ENCODE data around the gene STOX2. TPM values are rescaled to one million over a fixed set of nuclear protein-coding genes. Genes with fewer than 3 reads are reported as not detected.

Gene STOX2
- total RNA-seq, 4 donors from 2014 or later = 4.2 to 14.9 (median 10.9) TPM

DNA sequence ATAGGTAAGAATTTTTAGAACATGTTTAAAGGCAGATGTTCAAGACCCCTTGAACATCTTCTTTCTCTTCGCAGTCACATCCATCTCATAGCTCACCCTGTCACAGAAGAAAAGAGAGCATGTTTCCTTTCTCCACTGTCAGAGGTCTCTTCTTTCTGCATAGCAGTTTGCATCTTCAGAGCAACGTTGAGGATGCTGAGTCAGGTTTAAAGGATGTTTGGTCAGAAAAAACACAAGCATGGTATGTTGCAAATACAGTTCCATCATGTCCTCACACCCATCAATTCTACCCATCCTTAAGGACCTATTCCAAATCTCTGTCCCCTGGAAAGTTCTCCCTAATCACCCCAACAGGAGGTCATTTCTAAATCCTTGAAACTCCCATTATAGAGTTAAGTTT lies 84.8 kb downstream of the STOX2 start:
- intact Hi-C loops (cut with DNase I; ENCODE audit: low total_unique reads) = no loop called here
- WGBS, 2 donors = 60 to 64% methylated on average over 2 of the region's 2 CpGs
- TF ChIP-seq, protein P1, sequence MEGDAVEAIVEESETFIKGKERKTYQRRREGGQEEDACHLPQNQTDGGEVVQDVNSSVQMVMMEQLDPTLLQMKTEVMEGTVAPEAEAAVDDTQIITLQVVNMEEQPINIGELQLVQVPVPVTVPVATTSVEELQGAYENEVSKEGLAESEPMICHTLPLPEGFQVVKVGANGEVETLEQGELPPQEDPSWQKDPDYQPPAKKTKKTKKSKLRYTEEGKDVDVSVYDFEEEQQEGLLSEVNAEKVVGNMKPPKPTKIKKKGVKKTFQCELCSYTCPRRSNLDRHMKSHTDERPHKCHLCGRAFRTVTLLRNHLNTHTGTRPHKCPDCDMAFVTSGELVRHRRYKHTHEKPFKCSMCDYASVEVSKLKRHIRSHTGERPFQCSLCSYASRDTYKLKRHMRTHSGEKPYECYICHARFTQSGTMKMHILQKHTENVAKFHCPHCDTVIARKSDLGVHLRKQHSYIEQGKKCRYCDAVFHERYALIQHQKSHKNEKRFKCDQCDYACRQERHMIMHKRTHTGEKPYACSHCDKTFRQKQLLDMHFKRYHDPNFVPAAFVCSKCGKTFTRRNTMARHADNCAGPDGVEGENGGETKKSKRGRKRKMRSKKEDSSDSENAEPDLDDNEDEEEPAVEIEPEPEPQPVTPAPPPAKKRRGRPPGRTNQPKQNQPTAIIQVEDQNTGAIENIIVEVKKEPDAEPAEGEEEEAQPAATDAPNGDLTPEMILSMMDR (IDR thresholded peaks at IDR 0.05) = no peak
- no peak for TF ChIP-seq POLR2A (IDR thresholded peaks at IDR 0.05)
- no peak for DNase-seq (ENCODE audit: low spot score in 2 of 2)
- no peak overlapping the region for H3K4me3 ChIP-seq (ENCODE audit: low read depth, poor library complexity, severe bottlenecking)

DNA sequence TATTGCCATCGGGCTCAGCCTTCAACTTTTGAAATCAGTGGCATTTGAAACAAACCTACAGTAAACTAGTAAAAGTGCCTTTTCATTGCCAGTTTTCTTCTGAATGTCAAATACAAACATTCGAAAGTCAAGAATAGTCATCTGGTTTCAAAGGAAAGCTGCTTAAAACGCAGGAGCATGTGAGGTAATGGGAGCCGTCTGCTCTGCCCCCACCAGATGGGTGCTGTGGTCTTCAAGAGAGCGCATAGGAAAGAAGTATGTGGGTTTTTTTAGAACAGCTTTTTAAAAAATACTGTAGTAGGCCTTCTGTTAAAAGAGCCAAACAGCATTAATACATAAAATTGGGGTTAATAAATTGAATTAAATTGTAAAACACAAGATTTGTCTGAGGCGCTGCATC lies 88.6 kb downstream of the STOX2 start:
- TF ChIP-seq, protein P1 (IDR thresholded peaks at IDR 0.05) = no peak
- no peak for TF ChIP-seq POLR2A (IDR thresholded peaks at IDR 0.05)

DNA sequence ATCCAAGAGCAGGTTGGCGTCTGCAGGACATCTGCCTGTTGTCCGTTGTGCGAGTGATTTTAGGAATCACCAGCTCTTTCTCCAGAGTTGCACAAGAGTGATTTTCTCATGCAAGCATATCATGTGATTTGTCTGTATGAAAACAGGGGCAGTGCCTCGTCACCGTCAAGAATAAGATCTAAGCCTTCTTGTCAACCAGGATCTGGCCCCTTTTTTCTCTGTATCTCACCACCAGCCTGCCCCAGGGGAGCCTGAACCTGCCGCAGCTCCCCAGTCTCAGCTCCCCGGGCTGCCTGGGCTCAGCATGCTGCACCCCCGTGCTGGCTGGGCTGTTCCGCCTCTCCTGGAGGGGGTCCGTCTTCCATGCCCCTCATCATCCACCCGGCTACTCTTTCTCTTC lies 90.5 kb downstream of the STOX2 start:
- 81 to 84% methylated on average over 11 of the region's 11 CpGs for WGBS, 2 donors
- TF ChIP-seq, protein P1 (IDR thresholded peaks at IDR 0.05) = no peak
- no peak for TF ChIP-seq POLR2A (IDR thresholded peaks at IDR 0.05)
- H3K4me3 ChIP-seq (ENCODE audit: low read depth, poor library complexity, severe bottlenecking) = no peak overlapping the region
- intact Hi-C loops (cut with DNase I; ENCODE audit: low total_unique reads) = no loop called here
- no peak for DNase-seq (ENCODE audit: low spot score in 2 of 2)

More for the DNA sequence above, 88.6 kb downstream of the STOX2 start:
- intact Hi-C loops (cut with DNase I; ENCODE audit: low total_unique reads) = no loop called here
- WGBS, 2 donors = 86 to 90% methylated on average over 6 of the region's 6 CpGs
- DNase-seq (ENCODE audit: low spot score in 2 of 2) = no peak
- no peak overlapping the region for H3K4me3 ChIP-seq (ENCODE audit: low read depth, poor library complexity, severe bottlenecking)

DNA sequence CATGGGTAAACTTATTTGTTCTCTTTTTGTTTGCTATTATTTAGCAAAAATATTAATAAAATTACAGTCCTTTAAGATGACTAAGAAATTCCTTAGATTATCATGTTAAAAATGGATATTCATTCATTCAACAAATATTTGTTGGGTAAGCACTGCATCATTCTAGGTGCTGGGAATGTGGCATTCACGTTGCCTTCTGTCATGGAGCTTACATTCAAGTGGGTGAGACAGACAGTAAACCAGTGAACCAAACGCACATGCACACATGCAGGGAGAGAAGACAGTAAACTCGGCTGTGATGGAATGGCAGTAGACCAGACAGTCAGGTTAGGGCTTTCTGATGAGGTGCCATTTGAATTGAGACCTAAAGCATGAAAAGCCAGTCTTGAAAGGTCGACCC lies 91.8 kb downstream of the STOX2 start:
- 80 to 81% methylated on average over 4 of the region's 4 CpGs for WGBS, 2 donors
- intact Hi-C loops (cut with DNase I; ENCODE audit: low total_unique reads) = no loop called here
- no peak for TF ChIP-seq POLR2A (IDR thresholded peaks at IDR 0.05)
- TF ChIP-seq, protein P1 (IDR thresholded peaks at IDR 0.05) = no peak
- no peak for DNase-seq (ENCODE audit: low spot score in 2 of 2)
- H3K4me3 ChIP-seq (ENCODE audit: low read depth, poor library complexity, severe bottlenecking) = no peak overlapping the region

DNA sequence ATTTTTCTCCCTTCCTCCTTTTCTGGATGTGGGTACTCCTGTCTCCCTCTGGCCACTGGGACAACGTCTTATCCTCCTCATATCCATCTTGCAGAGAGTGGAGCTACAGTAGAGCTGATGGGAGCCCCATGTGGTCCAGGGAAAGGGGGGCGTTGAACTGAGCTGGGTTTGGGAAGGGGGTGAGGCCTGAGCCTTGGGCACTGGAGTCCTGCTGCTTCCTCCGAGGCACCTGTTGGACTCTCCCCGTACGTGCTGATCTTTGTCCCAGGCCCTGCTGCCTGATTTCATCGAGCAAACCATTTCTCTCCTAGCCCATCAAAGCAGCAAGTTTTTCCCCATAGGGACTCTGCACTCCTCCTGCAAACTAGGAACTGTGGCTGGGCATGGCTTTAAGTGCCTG lies 94.3 kb downstream of the STOX2 start:
- TF ChIP-seq, protein P1 (IDR thresholded peaks at IDR 0.05) = no peak
- no peak for TF ChIP-seq POLR2A (IDR thresholded peaks at IDR 0.05)
- 92 to 95% methylated on average over 6 of the region's 6 CpGs for WGBS, 2 donors
- DNase-seq (ENCODE audit: low spot score in 2 of 2) = no peak
- no peak overlapping the region for H3K4me3 ChIP-seq (ENCODE audit: low read depth, poor library complexity, severe bottlenecking)
- intact Hi-C loops (cut with DNase I; ENCODE audit: low total_unique reads) = no loop called here
